Stimulated activated CD4-positive, alpha-beta T cell treated with anti-CD3 and anti-CD28 coated beads, Interleukin-2, amount 100 ng/mL, for 48 hours (primary cell): ENCODE results near the gene LRRC49.
"Not testable (repeated sequence)": the region's sequence is repeated elsewhere in the genome, so short reads cannot be mapped to it uniquely, and the experiment has no call there.

Source experiments
- DNase-seq, 2 donors: peaks; one replicate each; pipeline ENCODE4 v3.0.0-alpha.2; 2020

Gene LRRC49, protein sequence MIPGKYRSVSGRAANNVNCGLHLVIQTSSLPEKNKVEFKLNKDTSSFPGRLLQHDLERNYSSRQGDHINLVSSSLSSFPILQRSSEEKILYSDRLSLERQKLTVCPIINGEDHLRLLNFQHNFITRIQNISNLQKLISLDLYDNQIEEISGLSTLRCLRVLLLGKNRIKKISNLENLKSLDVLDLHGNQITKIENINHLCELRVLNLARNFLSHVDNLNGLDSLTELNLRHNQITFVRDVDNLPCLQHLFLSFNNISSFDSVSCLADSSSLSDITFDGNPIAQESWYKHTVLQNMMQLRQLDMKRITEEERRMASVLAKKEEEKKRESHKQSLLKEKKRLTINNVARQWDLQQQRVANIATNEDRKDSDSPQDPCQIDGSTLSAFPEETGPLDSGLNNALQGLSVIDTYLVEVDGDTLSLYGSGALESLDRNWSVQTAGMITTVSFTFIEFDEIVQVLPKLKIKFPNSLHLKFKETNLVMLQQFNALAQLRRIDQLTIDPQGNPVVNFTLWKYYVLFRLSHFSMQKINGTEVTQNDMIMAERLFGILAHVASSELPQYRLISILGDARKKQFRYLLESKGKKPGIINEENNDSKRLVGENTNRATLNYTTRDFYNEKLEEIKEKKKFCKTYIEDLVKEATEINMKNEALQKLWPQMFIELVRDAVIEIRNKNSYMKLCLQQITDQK

DNA sequence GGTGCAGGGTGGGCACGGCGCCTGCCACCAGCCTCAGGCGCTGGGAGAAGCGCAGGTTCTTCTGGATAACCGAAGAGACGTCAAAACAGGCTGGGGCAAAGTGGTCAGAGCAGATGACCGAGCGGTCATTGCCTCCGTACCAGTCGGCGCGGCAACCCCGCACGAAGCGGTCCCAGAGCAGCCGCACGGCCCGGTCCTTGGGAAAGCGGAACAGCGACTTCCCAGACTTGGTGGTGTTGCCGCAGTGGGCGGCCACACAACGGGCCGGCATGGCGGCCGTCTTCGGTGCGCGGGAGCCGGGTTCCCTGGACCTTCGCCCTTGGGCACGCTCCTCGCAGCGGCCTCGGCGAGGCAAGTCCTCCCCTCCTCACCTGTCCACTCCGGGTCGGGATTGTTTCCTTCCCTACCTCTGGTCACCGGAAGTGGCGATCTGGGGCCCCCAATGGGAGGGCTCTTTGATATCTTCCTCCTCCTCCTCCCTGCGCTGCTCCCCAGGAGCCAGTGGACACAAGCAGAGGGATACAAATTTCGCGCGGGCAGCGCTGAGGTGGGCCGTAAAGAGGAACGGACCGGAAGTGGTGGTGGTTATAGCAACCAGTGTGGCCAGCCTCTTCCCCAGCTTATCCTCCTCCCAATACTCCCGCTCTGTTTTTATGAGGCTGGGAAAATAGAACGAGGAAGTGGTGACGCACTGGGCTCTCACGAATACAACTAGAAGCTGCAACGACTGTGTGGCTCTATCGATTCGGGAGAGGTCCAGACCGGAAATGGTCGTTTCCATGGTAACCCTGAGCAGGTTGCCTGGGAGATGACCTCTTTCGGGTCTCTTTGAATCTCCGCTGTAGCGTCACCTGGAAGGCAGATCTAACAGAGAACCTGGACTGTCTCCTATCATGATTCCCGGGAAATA, at the start of gene LRRC49, which contains the start of gene THAP10:
LRRC49 (plus strand) TSS at position 825 of the 910 bp plus-strand sequence; CDS start at position 894, 69 bp downstream.
THAP10 (minus strand) TSS at position 432 of the 910 bp plus-strand sequence; CDS start at position 271, 161 bp downstream.
- peak; percentile 27 to 51 for DNase-seq

DNA sequence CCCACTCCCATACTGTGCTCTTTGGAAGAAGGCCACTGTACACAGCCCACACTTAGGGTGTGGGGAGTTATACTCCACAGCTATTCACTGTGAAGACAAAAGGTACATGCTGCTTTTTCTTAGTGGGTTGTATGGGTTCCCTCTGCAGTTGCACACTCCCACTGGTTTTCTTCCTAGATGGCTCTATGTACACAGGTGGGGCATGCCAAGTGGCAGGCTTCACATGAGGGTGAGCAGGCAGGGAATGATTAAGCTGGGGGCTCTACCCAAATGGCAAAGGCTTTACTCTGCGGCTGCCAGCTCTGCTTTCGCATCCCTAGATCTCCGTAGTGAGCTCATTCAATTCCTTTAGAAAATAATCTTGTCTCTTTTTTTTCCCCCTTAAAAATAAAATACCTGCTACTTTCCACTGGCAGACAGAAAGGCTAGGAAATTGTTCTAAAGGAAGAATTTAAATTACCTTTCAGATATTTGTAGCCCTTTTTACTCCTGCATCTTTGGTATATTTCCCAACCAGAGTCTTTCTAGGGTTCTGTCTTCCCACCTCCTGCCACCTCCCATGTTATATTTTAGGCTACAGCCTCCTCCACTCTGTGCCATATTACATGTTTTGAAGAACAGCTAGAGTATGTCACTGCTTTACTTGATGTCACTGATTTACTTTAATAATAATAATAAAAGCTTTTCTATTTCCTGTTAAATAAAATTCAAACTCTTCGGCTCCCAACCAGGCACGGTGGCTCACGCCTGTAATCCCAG, 46.8 kb upstream of the LRRC49 start:
- DNase-seq, result no peak

DNA sequence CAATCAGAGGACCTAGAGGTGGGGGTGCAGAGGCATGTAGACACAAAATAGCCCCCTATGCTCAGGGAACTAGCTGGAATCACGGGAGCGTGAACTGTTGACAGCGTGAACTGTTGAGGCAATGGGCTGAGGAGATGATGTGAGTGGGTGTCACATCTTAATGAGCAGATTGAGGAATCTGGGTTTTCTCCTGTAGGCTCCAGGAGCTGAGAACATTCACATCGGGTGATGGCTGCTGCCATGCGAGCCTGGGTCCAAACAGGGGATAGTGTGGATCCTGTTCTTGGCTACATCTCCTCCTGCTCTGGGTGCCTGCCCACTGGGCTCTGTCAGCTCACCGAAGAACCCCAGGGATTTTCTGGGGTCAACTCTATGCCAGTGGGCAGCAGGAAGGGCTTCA, 40.7 kb upstream of the LRRC49 start:
- DNase-seq, result no peak

DNA sequence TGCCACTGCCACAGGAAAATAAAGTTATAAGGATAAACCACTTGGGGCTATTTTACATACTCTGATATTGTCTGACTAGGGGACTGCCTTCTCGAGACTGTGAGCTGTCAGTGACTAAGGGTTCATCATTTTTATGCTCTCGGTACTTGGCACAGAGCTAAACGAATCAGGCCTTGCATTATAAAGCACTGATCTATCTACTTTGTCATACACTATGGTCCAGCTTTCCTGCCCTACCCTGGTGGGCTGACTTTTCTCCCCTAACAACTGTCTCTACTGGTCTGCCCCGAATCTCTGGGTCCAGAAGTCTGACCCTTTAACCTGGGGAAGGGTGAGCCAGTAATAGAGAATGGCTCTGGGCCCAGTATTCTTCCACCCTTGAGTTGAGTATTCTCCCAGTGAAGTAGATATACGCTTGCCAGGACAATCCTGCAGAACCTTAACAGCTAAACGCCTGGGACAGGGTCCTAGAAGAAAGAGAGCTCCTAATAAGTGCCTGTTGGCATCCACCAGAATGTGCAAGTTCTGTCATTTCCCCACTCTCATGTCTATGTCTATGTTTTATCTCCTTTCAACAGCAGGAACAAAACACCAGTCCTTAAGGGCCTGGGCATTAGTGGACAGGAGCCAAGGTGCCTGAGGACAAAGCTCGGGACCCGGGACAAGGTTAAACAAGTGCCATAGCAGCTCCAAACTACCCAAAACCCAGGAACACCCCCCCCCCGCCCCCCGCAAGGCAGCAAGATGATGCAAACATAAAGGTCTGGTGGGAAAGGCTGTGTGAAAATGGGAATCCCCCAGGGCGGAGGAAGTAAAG, 39.9 kb upstream of the LRRC49 start:
- no peak for DNase-seq

DNA sequence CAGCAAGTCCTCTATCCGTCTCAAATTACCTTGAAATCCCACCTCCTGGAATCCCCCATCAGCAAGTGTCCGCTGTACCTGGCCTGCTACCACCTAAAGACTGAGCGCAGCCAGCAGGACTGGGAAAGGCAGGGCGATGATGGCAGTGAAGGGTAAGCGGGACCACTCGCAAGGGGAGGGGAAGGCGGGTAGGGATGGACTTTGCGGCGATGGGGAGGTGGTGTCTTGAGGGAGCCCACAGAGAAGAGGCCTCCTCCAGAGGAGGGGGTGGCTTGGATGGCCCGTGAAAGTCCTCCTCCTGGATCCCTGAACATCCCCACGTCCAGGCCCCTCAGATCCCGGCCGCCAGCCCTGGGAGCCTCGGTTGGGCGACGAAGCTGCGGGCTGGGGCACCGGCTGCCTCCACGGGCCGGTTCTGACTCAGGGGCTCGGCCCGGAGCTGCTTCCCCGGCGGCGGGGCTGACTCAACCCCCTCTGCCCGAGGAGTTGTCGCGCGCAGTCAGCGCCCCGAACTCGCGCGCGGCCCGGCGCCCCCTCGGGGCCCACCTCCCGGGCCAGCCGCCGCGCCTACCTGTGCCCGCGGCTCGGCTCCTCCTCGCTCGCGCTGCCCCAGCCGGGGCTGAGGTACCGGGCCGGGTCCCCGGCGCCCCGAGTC, 39.2 kb upstream of the LRRC49 start:
- no peak for DNase-seq

DNA sequence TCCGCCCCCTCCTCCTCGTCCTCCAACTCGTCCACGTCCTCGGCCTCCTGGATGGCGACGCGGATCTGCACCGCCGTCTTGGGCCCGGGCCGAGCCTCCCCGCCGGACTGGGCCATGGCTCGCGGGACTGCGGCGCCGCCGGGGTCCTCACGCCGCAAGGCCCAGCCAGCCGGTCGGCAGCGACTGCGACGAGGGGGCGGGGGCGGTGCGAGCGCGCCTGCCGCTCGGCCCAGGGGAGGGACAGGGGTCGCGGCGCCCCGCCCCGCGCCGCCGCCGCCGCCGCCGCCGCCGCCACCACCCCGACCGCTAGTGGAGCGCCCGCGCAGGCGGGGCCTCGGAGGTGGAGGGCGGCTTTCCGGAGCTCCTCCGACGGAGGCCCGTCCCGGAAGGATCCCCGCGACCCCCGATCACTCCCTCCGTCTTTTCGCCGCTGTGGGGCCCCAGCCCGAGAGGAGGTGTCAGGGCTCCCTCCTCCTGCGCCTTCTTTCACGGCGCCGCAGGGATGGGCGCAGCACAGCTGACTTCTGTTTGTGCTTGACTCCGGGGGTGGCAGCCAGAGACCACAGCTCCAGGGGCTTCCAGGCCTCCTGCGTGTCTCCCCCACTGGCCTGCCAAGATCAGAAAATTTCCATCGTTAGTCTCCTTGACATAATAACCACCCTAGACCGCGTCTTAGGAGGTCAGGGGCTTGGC, 38.5 kb upstream of the LRRC49 start, which contains the start of gene LARP6:
LARP6 (minus strand) TSS at position 185 of the 693 bp plus-strand sequence; CDS start at position 116, 69 bp downstream.
- DNase-seq, result peak in 1 of 2 donors; percentile 4

DNA sequence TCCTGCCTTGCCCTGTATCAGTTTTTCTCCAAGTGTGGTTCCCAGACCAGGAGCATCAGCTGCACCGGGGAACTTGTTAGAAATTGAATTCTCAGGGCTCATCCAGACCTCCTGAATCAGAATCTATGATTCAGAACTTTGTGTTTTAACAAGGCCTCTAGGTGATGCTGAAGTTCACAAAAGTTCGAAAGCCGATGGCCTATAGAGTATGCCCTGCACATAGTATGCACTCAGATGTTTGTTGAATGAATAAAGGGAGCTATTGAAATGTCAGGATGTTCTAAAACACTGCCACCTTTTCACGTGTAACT, 38.0 kb upstream of the LRRC49 start:
- no peak for DNase-seq

DNA sequence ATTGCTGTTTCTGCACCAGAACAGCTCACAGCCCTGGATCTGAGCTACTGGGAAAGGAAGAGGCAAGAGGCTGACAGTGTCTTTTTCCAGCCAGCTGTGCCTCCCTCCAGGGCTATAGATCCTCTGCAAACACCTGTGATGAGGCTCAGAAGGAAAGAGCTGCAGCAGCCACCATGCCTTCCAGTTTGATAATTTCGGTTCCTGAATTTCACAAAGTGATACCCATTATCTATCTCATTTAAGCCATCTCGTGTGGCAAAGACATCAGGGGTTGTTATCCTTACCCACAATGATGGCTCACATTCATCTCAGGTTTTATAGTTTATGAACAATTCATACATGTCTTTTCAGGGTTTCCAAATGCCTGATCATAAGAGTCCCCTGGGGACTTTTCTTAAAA, 36.9 kb upstream of the LRRC49 start:
- no peak for DNase-seq

DNA sequence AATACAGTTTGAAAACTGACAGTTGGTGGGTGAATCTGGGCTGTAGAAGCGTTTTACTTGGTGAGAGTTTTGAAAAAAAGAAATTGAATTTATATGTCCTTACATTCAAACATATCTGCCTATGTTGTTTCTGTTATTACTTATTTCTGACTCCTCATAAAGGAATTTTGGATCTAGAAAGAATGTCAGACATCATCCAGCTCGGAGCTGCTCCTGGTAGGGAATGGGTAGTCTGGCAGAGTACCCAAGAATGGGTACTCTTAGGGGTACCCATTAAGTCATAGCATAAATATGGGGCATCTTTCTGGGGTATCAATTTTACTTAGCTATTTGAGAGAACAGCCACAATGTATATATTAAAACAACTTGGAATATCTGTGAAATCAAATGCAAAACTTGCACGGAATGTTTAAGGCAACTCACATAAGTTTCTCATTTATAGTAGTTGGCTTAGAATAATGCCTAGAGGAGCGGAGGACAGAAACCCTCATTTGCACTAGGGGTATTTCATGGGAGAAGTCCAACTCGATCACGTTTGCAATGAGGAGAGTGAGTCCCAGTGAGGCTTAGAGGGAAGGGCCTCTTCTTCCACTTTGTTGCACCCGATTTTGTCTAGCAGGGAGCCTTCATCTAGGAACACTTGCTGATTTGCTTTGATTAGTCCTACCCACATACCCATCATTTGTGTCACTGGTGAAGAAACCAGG, 36.3 kb upstream of the LRRC49 start:
- DNase-seq, result no peak

DNA sequence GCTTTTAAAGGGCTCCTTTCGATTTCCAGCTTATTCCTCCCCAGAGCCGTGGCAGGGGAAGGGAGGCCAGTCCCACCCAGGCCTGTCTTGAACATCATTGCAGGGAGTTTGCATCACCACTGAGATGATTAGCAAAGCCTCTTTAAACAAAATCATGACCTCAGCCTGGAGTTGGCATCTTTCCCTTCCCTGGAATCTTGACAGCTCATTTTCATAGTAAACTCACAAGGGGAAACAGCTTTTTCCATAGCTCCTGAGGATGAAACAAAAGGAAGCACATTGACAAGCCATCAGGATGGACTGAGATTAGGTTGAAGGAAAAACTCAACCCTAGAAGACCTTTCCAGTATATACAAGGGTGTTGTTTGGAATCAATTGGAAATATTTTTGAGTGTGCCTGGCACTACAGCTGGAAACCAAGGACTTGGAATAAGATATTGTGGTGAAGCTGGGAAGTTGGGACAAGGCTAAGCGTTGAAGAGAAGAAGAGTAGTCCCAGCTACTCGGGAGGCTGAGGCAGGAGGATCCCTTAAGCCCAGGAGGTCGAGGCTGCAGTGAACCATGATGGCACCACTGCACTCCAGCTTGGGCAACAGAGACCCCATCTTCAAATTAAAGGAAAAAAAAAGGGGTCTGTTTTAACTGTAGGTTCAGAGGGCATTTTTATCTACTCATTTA, 35.6 kb upstream of the LRRC49 start:
- DNase-seq, result no peak

DNA sequence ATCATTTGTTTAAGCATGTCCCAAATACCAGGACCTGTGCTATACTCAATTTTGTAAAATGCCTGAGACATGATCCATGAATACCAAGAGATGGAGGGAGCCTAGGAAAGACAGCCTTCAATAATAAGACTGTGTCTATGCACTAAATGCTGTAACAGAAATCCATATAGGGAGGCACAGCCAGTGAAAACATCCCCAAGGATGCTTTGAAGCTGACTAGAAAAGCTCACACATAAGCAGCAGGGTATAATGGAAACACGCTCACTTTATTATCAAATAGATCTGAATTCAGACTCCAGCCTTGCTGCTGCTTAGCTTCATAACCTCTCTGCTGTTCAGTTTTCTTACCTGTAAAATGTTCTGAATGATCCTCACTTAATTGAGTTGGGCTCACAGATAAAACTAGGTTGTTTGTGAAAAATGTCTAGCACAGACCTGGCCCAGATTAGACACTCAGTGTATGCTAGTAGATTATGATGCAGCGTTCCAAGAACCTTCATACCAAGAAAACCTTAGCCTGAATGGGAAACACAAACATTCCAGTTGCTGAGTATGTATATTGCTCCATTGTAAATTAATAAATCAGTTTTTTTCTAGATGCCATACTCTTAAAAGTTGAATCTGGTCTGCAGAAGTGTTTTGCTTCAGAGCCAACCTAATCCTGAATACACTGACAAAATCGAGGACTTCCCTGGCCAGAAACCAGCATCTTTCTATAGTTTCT, 34.9 kb upstream of the LRRC49 start:
- DNase-seq, result no peak

DNA sequence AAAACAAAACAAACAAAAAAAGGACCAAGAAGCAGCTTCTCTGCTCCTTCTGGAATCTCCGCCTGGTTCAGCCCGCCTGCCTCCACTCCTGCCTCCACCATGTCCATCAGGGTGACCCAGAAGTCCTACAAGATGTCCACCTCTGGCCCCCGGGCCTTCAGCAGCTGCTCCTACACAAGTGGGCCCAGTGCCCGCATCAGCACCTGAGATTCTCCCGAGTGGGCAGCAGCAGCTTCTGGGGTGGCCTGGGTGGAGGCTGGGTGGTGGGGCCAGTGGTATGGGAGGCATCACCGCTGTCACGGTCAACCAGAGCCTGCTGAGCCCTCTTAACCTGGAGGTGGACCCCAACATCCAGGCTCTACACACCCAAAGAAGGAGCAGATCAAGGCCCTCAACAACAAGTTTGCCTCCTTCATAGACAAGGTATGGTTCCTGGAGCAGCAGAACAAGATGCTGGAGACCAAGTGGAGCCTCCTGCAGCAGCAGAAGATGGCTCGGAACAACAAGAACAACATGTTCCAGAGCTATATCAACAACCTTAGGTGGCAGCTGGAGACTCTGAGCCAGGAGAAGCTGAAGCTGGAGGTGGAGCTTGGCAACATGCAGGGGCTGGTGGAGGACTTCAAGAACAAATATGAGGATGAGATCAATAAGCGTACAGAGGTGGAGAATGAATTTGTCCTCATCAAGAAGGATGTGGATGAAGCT, 33.9 kb upstream of the LRRC49 start:
- DNase-seq, result not testable (repeated sequence)

DNA sequence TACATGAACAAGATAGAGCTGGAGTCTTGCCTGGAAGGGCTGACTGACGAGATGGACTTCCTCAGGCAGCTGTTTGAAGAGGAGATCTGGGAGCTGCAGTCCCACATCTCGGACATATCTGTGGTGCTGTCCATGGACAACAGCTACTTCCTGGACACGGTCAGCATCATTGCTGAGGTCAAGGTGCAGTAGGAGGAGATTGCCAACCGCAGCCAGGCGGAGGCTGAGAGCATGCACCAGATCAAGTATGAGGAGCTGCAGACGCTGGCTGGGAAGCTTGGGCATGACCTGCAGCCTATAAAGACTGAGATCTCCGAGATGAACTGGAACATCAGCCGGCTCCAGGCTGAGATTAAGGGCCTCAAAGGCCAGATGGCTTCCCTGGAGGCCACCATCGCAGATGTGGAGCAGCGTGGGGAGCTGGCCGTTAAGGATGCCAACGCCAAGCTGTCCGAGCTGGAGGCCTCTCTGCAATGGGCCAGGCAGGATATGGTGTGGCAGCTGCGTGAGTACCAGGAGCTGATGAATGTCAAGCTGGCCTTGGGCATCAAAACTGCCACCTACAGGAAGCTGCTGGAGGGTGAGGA, 33.2 kb upstream of the LRRC49 start:
- no peak for DNase-seq

DNA sequence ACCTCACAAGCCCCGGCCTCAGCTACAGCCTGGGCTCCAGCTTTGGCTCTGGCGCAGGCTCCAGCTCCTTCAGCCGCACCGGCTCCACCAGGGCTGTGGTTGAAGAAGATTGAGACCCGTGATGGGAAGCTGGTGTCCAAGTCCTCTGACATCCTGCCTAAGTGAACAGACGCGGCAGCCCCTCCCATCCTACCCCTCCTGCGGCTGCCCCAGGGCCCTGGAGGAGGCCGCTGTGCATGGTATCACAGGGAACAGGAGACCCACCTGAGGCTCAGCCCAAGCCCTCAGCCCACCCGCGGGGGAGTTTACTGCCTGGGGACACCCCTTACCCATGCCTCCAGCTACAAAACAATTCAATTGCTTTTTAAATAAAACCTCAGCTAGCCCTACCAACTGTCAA, 32.6 kb upstream of the LRRC49 start:
- no peak for DNase-seq

DNA sequence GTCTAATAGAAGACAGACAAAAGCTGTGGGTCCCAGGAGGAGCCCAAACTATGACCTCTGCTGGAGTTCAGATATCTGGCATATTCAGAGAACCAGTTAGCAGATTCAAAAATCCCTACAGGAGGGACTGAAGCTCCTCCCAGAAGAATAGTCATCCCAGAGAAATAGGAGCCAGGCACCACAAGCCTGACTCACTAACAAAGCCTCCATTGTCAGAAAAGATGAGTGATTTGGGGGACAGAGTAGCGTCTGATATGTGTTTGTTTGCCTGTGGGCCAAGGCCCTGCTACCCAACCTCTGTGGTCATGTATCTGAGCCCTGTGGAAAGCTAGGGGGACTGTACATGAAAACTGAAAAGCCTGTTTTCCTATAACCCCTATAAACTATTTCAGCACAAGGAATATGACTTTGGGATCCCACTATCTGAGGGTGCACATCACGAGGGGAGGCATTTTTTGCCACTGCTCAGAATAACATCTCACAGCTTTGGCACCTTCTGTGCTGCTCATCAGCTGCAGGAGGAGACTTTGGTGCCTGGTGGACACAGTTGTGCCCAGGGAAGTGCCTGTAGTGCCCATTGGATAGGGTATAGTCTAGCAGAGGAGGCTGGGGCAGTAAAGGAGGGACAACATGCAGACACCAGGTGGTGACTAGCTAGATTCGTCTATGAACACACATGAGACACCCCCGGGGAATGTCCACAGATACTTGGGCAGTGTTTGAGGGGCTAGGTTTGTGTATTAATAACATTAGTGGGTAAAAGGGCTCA, 29.0 kb upstream of the LRRC49 start:
- no peak for DNase-seq

DNA sequence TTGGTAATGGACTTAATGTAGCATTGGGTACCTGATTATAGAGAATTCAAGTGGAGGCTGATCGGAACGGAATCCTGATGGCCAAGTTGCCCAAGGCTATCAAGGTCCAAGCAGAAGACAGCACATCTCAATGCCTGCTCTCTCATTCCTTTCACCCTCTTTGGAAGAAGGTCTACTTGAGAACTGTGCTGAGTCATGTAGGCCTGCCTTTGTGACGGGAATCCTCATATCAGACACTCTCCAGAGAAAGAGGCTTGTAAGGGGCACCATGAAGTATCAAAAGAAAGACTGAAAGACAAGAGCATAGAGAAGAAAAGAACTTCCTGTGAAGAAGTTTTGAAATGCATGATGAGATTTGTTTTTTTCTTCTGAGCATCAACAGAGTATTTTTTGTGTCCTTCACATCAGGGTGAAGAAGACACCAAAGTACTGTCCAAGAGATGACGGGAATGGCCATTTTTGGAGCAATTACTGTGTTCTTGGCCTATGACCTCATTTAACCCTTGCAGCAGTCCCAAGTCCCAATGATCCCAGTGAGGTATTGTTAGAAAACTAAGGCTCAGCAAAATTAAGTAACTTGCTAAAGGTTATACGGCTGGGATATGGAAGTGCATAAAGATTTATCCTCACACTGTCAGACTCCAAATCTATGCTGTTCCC, 25.5 kb upstream of the LRRC49 start:
- no peak for DNase-seq
